PC-9 (cell line): ENCODE measurements around the gene TMEM50B.

ENCODE experiments used
- CTCF ChIP-seq: fragments of 200-600 bp; sonication (generic); conservative IDR thresholded peaks from 2 replicates; pipeline ENCODE4 v1.6.1; 2017; ENCODE audit warnings: mixed run types, antibody characterized with exemption, mild to moderate bottlenecking, moderate library complexity
- EZH2 ChIP-seq: fragments of 200-600 bp; sonication (generic); IDR thresholded peaks from 2 replicates; pipeline ENCODE4 v1.8.0; 2017; ENCODE audit warnings: antibody characterized with exemption, low read depth

- TF ChIP-seq CTCF (no peak), EZH2 (no peak)
These were observed at the start of gene TMEM50B for GRCh38 chr21:33479679-33480480.
